GM10248 (cell line): ENCODE results near the gene REEP6.

Source experiments
- CTCF ChIA-PET: fragments of 300-600 bp; sonication (Branson Sonifier 250); formaldehyde crosslinking; extraction: SDS; loops from one replicate; lab custom pipeline; 2021; ENCODE audit warnings: antibody characterized with exemption; lab: Yijun Ruan, JAX
- POLR2A ChIA-PET: fragments of 350-650 bp; sonication (Branson Sonifier 250); formaldehyde crosslinking; extraction: SDS; loops from one replicate; lab custom pipeline; 2020; ENCODE audit warnings: antibody characterized with exemption; lab: Yijun Ruan, JAX
- DNase-seq: peaks from one replicate; pipeline ENCODE4 v3.0.0; 2012; ENCODE audit errors: extremely low spot score
- TF ChIP-seq, protein P1 (sequence below): IDR thresholded peaks from 2 replicates; pipeline ENCODE4 v1.5.1; 2012; ENCODE audit warnings: mild to moderate bottlenecking, low read depth; ENCODE audit errors: extremely low read depth, missing control alignments, control extremely low read depth

Gene REEP6

DNA sequence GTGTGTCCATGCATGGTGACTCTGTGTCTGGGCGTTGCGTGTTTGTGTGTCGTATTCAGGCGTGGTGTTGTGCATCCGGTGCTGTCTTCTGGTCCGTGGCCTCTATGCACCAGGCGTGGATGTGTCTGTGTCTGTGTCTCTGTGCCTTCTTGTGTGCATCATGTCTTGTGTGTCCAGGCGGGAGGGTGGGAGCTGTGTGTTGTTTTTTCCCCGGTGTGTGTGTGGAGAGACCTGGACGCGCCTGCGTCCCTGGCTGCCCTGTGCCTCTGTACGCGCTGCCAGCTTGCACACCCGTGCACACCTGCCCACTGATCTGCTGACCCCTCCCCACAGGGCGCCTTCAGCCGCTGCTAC lies 34.0 kb downstream of the REEP6 start:
- POLR2A ChIA-PET: no interaction called here
- DNase-seq: no peak
- CTCF ChIA-PET: interaction anchor here (1.4 kb wide), 1 partner anchor 21 kb away, joined by 6 read pairs; no protein-coding TSS in a partner anchor
- TF ChIP-seq, protein P1, sequence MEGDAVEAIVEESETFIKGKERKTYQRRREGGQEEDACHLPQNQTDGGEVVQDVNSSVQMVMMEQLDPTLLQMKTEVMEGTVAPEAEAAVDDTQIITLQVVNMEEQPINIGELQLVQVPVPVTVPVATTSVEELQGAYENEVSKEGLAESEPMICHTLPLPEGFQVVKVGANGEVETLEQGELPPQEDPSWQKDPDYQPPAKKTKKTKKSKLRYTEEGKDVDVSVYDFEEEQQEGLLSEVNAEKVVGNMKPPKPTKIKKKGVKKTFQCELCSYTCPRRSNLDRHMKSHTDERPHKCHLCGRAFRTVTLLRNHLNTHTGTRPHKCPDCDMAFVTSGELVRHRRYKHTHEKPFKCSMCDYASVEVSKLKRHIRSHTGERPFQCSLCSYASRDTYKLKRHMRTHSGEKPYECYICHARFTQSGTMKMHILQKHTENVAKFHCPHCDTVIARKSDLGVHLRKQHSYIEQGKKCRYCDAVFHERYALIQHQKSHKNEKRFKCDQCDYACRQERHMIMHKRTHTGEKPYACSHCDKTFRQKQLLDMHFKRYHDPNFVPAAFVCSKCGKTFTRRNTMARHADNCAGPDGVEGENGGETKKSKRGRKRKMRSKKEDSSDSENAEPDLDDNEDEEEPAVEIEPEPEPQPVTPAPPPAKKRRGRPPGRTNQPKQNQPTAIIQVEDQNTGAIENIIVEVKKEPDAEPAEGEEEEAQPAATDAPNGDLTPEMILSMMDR: no peak

DNA sequence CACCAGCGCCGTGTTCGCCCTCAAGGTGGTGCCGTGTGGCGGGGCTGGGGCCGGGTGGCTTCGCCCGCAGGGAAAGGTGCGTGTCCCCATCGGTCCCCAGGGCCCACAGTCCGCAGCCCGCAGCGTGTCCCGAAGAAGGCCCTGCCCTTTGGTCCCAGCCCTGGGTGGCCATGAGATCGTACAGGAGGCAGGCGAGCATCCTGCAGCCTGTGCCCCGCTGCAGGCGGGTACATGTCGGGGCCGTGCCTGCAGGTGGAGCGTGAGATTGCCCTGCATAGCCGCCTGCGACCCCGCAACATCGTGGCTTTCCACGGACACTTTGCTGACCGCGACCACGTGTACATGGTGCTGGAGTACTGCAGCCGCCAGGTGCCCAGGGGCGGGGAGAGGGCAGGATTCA lies 34.4 kb downstream of the REEP6 start:
- ChIA-PET CTCF (interaction anchor here (1.4 kb wide), 1 partner anchor 21 kb away, joined by 6 read pairs; no protein-coding TSS in a partner anchor), POLR2A (no interaction called here)
- DNase-seq: no peak
- TF ChIP-seq, protein P1: no peak

- ChIA-PET POLR2A (interaction anchor here (1.1 kb wide), 1 partner anchor 146 kb away, joined by 3 read pairs; no protein-coding TSS in a partner anchor), CTCF (interaction anchor here (1.4 kb wide), 1 partner anchor 20 kb away, joined by 6 read pairs; no protein-coding TSS in a partner anchor)
- TF ChIP-seq, protein P1: no peak
- no peak for DNase-seq
Measured at GRCh38 chr19:1526066-1526778, 35.2 kb downstream of the REEP6 start.

DNA sequence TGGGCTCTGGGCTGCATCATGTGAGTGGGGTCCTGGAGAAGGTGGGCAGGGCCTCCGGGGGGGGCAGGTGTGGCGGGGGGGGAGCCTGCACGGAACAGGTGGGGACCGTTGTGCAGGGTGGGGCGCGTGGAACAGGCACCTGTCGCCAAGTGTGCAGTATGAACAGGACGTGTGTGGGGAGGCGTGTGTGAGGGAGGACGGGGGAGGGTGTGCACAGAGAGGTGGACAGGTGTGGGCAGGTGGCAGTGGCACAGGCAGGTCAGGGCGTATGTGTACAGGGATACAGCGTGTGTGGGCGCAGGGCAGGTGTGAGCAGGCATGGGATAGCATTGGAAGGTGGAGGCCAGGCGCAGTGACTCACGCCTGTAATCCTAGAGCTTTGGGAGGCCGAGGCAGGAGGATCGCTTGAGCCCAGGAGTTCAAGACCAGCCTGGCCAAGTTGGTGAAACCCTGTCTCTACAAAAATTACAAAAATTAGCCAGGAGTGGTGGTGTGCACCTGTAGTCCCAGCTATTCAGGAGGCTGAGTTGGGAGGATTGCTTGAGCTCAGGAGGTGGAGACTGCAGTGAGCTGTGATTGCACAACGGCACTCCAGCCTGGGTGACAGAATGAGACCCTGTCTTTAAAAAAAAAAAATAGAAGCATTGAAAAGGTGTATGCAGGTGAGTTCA lies 36.1 kb downstream of the REEP6 start:
- ChIA-PET POLR2A (interaction anchor here (0.6 to 1.1 kb wide), 2 partner anchors 9 to 145 kb away, joined by 3 read pairs; no protein-coding TSS in a partner anchor), CTCF (interaction anchor here (1.1 kb wide), 1 partner anchor 19 kb away, joined by 3 read pairs; no protein-coding TSS in a partner anchor)
- TF ChIP-seq, protein P1: no peak

GRCh38 chr19:1527650-1528309 lies 36.8 kb downstream of the REEP6 start:
- ChIA-PET POLR2A (interaction anchor here (0.6 kb wide), 1 partner anchor 8 kb away, joined by 3 read pairs; no protein-coding TSS in a partner anchor), CTCF (interaction anchor here (0.5 to 1.1 kb wide), 2 partner anchors 18 to 156 kb away, joined by 3 to 4 read pairs; no protein-coding TSS in a partner anchor)
- TF ChIP-seq, protein P1: no peak
- no peak for DNase-seq

More for the DNA sequence above, 36.1 kb downstream of the REEP6 start:
- DNase-seq: no peak
